ENCODE data around the gene FNDC10. TPM values are rescaled to one million over a fixed set of nuclear protein-coding genes. Genes with fewer than 3 reads are reported as not detected.

The FNDC10 gene
- total and polyA plus RNA-seq, 2 donors from 2014 or later, result 2.6 to 18.2 TPM

- FAIRE-seq (no peak), DNase-seq (no peak)
- H3K9me3 ChIP-seq (ENCODE audit: control insufficient read depth in 2 of 3, insufficient read depth in 1 of 3, low read length in 3 of 3), result no peaks in the 10 kb centered on the region
- H3K4me3 ChIP-seq (ENCODE audit: low read length in 3 of 3), result no peak overlapping the region
- peaks cover 0 to 17% (median 0%) of the 10 kb centered on the region in 3 donors for H3K4me1 ChIP-seq (ENCODE audit: control insufficient read depth in 2 of 3, insufficient read depth in 2 of 3, low read depth in 1 of 3, low read length in 3 of 3)
- no peak overlapping the region for H3K9ac ChIP-seq (ENCODE audit: low read length in 3 of 3)
- intact Hi-C loops (cut with DNase I), result no loop called here
- no peak overlapping the region for H3K27ac ChIP-seq (ENCODE audit: low read depth in 2 of 2, low read length in 2 of 2)
- no peak for TF ChIP-seq CTCF (IDR thresholded peaks at IDR 0.05; ENCODE audit: borderline replicate concordance, extremely low read depth, insufficient read depth)
- H3K36me3 ChIP-seq (ENCODE audit: control insufficient read depth in 2 of 3, insufficient read depth in 3 of 3, low read length in 3 of 3), result no peaks in the 10 kb centered on the region
- H3K27me3 ChIP-seq (ENCODE audit: control insufficient read depth, insufficient read depth, low read length), result peaks cover 11% of the 10 kb centered on the region
Measured at GRCh38 chr1:1598720-1599029, 1.3 kb downstream of the FNDC10 start.

GRCh38 chr1:1598051-1598719, 1.8 kb downstream of the FNDC10 start:
- Histone ChIP-seq H3K4me1 (ENCODE audit: control insufficient read depth in 2 of 3, insufficient read depth in 2 of 3, low read depth in 1 of 3, low read length in 3 of 3) (peaks cover 0 to 17% (median 0%) of the 10 kb centered on the region in 3 donors), H3K9me3 (ENCODE audit: control insufficient read depth in 2 of 3, insufficient read depth in 1 of 3, low read length in 3 of 3) (no peaks in the 10 kb centered on the region), H3K4me3 (ENCODE audit: low read length in 3 of 3) (no peak overlapping the region), H3K9ac (ENCODE audit: low read length in 3 of 3) (peak overlapping the region in 1 of 3 donors; percentile 12), H3K27me3 (ENCODE audit: control insufficient read depth, insufficient read depth, low read length) (peaks cover 11% of the 10 kb centered on the region), H3K27ac (ENCODE audit: low read depth in 2 of 2, low read length in 2 of 2) (no peak overlapping the region), H3K36me3 (ENCODE audit: control insufficient read depth in 2 of 3, insufficient read depth in 3 of 3, low read length in 3 of 3) (no peaks in the 10 kb centered on the region)
- intact Hi-C loops (cut with DNase I), result no loop called here
- TF ChIP-seq CTCF (IDR thresholded peaks at IDR 0.05; ENCODE audit: borderline replicate concordance, extremely low read depth, insufficient read depth), result no peak
- FAIRE-seq, result no peak
- DNase-seq, result no peak

GRCh38 chr1:1597275-1597930, 2.5 kb downstream of the FNDC10 start:
- TF ChIP-seq CTCF (IDR thresholded peaks at IDR 0.05; ENCODE audit: borderline replicate concordance, extremely low read depth, insufficient read depth), result peak; percentile 27
- Histone ChIP-seq H3K4me1 (ENCODE audit: control insufficient read depth in 2 of 3, insufficient read depth in 2 of 3, low read depth in 1 of 3, low read length in 3 of 3) (peaks cover 0 to 17% (median 0%) of the 10 kb centered on the region in 3 donors), H3K27ac (ENCODE audit: low read depth in 2 of 2, low read length in 2 of 2) (no peak overlapping the region), H3K4me3 (ENCODE audit: low read length in 3 of 3) (no peak overlapping the region), H3K36me3 (ENCODE audit: control insufficient read depth in 2 of 3, insufficient read depth in 3 of 3, low read length in 3 of 3) (no peaks in the 10 kb centered on the region), H3K9ac (ENCODE audit: low read length in 3 of 3) (peak overlapping the region in 1 of 3 donors; percentile 12), H3K9me3 (ENCODE audit: control insufficient read depth in 2 of 3, insufficient read depth in 1 of 3, low read length in 3 of 3) (no peaks in the 10 kb centered on the region), H3K27me3 (ENCODE audit: control insufficient read depth, insufficient read depth, low read length) (peaks cover 11% of the 10 kb centered on the region)
- intact Hi-C loops (cut with DNase I), result no loop called here
- FAIRE-seq (no peak), DNase-seq (peak in 3 of 5 donors; percentile 61 to 80 (median 74))
